ENCODE data around the gene DOCK1.
"Not testable (repeated sequence)": the region's sequence is repeated elsewhere in the genome, so short reads cannot be mapped to it uniquely, and the experiment has no call there.

Gene DOCK1

GRCh38 chr10:127306479-127306878 lies 401.3 kb downstream of the DOCK1 start:
- H3K4me3 ChIP-seq (replicated peaks; ENCODE audit: low read depth, low read length) = no peak overlapping the region
- peak; percentile 14 for DNase-seq (ENCODE audit: low read depth)
- TF ChIP-seq CTCF (IDR thresholded peaks at IDR 0.05; ENCODE audit: low read length, missing control alignments) = no peak

- H3K4me3 ChIP-seq (replicated peaks; ENCODE audit: low read depth, low read length) = no peak overlapping the region
- DNase-seq (ENCODE audit: low read depth) = no peak
- TF ChIP-seq CTCF (IDR thresholded peaks at IDR 0.05; ENCODE audit: low read length, missing control alignments) = no peak
Measured at GRCh38 chr10:127307338-127307737, 402.1 kb downstream of the DOCK1 start.

DNA sequence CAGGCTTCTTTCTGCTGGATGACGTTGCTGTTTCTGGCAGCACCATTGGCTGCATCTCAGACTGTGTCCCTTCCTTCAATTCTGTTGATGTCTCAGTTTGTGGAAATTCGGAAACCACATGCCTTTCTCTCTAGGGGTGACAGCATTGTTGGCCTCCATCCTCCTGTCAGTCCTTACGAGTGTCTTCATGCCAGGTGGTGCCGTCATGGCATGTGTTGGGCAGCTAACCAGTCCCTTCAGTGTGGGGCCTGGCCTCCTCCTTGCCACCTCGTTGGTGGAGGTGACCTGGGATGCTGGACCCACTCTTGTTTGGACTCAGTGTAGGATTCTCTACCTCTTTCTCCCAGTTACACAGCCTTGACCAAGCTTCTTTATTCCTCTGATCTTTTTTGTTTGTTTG lies 402.8 kb downstream of the DOCK1 start:
- no peak for TF ChIP-seq CTCF (IDR thresholded peaks at IDR 0.05; ENCODE audit: low read length, missing control alignments)
- H3K4me3 ChIP-seq (replicated peaks; ENCODE audit: low read depth, low read length) = no peak overlapping the region
- DNase-seq (ENCODE audit: low read depth) = no peak

GRCh38 chr10:127309619-127310018 lies 404.4 kb downstream of the DOCK1 start:
- peak; percentile 14 for DNase-seq (ENCODE audit: low read depth)
- H3K4me3 ChIP-seq (replicated peaks; ENCODE audit: low read depth, low read length) = not testable (repeated sequence)

DNA sequence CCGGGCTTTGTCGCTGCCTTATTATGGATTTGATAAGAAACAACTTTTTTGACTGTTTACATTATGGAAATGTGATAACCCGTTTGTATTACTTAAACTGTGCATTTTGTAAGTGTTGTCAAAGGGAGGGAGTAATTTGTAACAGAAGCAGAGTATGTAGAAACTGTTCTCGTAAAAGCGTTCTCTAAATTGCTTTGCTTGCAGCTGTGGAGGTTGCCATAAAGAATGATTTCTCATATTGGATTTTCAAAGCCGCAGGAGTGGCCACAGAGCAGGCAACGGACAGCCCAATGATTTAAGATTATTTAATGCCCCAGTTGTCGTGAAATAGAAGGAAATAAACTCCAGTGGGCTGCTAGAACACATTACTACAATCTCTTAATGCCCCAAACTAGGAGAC lies 405.2 kb downstream of the DOCK1 start:
- H3K4me3 ChIP-seq (replicated peaks; ENCODE audit: low read depth, low read length) = no peak overlapping the region
- DNase-seq (ENCODE audit: low read depth) = no peak
- TF ChIP-seq CTCF (IDR thresholded peaks at IDR 0.05; ENCODE audit: low read length, missing control alignments) = no peak

DNA sequence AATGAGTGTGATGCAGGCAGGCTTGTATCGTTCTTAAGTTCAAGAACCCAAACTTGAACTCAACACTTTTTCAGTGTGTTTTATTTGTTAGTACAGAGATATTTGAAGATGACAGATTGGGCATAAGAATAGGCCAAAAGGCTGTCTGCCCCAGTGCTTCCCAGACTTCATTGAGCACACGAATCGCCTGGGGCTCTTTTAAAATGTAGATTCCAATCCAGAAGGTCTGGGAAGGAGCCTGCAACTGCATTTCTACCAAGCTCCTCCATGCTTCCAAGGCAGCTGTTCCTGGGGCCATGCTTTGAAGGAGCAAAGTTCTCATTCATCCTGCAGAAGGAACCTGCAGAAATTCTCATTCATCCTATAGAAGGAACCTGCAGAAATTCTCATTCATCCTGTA lies 405.7 kb downstream of the DOCK1 start:
- H3K4me3 ChIP-seq (replicated peaks; ENCODE audit: low read depth, low read length) = no peak overlapping the region
- DNase-seq (ENCODE audit: low read depth) = no peak
- TF ChIP-seq CTCF (IDR thresholded peaks at IDR 0.05; ENCODE audit: low read length, missing control alignments) = no peak

- no peak for DNase-seq (ENCODE audit: low read depth)
- no peak overlapping the region for H3K4me3 ChIP-seq (replicated peaks; ENCODE audit: low read depth, low read length)
- no peak for TF ChIP-seq CTCF (IDR thresholded peaks at IDR 0.05; ENCODE audit: low read length, missing control alignments)
Measured at GRCh38 chr10:127313996-127314700, 408.9 kb downstream of the DOCK1 start.

Measured in fibroblast of pulmonary artery (primary cell).